ENCODE data around the gene LPIN2. TPM values are rescaled to one million over a fixed set of nuclear protein-coding genes. Genes with fewer than 3 reads are reported as not detected.

Gene LPIN2
- polyA plus RNA-seq, 10 donors, result 13.4 to 20.1 (median 14.9) TPM

DNA sequence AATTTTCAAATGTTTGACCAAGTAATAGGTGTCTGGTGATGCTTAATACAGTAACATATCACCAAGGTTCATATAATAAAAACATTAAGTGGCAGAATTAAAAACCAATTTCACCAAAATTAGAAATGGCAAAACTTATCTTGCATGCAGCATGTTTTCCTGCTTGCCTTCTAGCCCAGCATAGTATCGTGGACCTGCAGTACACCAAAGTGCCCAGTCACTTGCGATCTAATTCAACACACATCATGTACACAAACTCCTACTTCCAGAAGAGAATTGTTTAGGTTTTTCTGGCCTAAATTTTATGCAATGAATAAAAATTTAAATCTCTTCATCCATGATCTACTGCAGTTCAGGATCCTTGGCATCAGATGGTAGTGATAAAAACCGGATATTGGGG lies 28.9 kb downstream of the LPIN2 start:
- DNase-seq, result no peak

DNA sequence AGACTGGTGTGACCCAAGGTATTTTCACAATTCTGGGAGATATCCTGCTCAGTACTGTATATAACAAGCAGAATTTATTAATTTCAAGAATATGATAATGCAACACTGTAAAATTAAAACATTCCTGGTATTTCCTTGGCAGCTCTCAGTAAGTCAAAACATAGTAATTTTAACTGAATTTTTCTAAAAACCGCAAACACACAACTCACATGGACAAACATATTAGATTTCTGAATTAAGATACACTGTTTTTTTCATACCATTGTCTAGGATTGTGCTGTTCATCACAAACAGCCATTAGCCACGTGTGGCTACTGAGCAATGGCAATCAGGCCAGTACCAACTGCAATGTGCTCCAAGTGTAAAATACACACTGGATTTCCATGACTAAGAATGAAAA lies 29.6 kb downstream of the LPIN2 start:
- no peak for DNase-seq

DNA sequence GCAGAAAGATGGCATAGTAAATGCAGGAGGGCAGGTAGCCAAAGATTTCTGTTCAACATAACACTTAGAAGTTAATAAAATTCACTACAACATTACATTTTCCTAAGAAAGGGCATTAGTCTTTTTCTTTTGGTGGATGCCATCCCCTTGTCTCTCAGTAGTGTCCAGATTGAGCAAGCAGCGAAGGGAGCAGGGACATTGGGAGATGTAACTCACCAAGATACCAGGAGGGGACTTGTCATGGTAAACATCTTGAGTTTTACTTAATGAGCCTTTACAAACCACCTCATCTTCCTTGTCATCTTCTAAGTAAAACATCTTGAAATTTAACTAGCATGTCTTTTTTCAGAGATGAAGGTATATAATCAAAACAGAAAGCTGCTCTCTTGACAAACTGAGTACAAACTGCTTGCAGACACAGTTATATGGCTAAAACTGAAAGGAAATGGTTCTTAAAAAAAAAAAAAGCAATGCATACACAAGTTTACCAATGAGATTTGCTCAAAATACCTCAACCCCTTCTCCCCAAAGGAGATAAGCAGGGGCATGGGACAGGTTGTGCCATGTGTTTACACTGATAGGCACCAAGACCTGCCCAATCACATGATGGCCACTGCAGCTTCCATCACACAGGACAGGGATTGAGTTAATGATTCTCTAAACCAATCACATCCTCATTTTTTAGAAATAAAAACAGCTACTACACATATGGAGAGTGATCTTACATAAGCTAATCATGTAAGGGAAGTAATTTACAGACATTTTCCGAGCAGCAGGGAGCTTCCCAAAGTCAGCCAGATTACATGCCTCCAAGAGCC lies 30.3 kb downstream of the LPIN2 start:
- DNase-seq, result peak in 1 of 3 donors; percentile 50

DNA sequence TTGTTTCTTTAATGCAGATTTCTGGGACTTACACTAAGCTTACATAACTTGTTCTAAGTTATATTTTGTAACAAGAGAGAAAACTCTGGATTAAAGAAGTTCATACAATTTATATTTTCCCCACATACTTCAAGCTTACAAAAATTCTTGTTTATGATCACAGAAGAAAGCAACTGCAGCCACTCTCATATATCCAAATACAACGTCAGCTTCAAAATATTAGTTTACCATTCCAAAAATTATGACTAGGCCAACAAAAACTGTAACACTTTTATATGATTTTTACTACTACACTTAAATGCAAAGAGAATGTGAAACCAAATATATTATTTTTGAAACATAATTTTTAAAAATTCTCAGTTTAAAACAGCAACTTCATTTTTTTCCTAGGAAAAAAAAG lies 30.9 kb downstream of the LPIN2 start:
- DNase-seq, result no peak

DNA sequence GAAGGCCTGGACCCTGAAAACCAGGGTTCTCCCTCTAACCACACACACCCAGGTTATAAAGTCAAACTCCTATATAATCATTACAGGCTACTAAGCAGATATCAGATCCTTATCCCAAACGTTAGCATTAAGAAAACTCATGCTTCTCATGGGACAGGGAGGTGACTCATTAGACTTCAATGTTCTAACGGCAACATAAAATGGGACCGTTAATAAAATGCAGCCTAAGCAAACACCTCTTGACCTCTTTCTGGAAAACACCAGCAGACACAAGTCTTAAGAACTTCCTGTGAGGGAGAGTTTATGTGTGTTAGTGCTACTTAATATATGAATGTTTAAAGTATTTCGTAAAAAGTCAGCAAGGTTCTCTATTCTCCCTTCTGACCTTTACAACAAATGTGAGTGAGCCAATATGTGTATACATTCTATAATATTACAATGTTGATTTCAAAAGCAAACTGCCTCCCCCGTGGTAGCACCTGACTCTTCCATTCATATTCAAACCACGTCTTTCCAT lies 31.7 kb downstream of the LPIN2 start:
- peak in 2 of 3 donors; percentile 54 to 55 for DNase-seq

- DNase-seq, result peak in 1 of 3 donors; percentile 52
These were observed 32.8 kb downstream of the LPIN2 start for GRCh38 chr18:2979871-2980790.

- peak in 2 of 3 donors; percentile 23 to 59 for DNase-seq
These were observed 33.8 kb downstream of the LPIN2 start for GRCh38 chr18:2979129-2979528.

- peak in 2 of 3 donors; percentile 37 to 58 for DNase-seq
These were observed 34.3 kb downstream of the LPIN2 start for GRCh38 chr18:2978661-2979106.

DNA sequence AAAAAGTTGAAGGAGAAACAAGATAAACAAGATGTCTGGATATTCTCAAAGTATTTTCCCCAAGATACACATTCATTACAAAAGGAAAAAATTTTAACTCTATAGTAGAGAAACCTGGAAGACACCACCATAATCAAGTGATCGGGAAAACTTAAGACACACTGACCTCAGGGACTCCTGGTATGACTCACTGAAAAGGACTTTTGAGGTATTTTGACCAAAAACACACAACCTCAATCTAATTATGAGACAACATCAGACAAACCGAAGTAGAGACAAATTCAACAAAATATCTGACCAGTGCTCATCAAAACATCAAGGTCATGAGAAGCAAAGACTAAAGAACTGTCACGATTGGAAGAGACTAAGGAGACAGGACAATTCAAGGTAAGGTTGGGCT lies 34.7 kb downstream of the LPIN2 start:
- no peak for DNase-seq

DNA sequence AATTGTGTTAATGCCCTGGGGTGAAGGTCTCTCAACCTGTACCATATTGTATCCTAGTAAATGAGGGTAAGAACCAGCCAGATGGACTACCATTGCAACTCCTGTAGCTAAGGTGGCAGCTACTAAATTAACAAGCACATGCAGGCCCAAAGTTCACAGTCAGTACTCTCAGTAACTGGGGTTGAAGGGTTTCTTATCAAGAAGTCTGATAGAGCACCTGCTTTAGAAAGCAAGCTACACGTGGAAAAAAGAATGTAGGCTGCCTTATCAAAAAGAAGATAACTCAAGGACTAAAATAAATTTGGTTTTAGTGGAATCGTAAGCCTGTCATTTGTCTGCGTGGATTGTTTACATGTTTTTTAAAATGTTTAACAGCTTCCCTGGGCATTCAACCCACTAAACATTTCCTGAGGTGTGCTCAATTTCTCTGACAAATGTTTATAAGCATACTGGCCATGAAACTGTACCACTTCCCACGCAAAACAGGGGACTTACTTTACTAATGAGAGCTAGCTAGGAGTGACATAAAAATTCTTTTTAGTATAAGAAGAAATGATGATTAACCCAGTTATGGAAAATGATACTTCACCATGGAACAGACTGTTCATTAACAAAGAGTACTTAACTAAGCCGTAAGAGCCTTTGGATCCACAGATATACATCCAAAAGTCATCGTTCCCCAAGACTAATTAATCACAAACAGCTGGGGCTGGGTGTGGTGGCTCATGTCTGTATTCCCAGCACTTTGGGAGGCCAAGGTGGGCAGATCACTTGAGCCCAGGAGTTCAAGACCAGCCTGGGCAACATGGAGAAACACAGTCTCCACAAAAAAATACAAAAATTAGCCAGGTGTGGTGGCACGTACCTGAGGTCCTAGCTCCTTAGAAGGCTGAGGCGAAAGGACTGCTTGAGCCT lies 36.5 kb downstream of the LPIN2 start:
- no peak for DNase-seq

- no peak for DNase-seq
These were observed 38.2 kb downstream of the LPIN2 start for GRCh38 chr18:2974731-2975130.

DNA sequence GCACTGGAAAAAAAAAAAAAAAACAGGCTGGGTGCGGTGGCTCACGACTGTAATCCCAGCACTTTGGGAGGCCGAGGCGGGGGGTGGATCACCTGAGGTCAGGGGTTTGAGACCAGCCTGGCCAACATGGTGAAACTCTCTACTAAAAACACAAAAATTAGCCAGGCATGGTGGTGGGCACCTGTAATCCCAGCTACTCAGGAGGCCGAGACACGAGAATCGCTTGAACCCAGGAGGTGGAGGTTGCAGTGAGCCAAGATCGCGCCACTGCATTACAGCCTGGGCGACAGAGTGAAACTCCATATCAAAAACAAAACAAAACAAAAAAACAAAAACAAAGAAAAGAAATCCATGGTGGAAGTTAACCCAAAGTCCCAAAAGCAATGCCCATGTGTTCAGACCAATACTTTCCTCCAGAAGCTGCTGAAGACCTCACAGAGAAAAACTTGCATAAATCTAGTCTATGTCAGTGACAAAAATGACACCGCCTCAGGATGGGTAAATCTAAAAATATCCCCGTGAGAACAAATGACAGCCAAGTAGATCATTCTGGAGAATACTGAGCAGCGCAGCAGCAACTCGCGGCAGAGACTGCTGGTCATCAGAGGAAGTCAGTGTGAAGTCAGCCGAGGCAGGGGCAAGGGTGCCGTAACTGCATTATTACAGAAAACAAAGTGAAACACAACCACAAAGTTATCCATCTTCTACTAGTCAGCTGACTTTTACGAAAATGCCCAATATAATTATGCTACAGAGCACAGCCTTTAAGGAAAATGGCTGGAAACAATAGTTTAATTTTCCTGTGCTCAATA lies 41.0 kb downstream of the LPIN2 start:
- DNase-seq, result no peak

GRCh38 chr18:2970772-2971659 lies 41.9 kb downstream of the LPIN2 start:
- no peak for DNase-seq

DNA sequence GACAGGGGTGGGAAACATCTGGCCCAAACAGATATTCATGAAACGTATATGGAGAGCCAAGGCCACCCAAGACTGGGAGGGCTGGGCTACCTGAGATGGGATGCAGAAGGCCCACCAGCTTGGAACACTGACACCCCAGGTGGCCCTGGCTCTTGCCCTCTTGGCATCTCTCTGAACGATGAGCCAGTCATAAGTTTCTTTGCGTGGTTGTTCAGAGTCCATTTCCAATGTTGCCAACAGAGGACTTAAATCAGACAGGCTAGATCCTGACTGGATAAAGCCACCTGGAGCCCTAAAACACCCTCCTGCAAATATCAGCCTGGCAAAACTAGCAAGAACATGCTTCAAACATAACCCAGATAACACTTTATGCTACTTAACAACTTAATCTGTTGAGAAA lies 42.6 kb downstream of the LPIN2 start:
- DNase-seq, result no peak

GRCh38 chr18:2969695-2970094 lies 43.2 kb downstream of the LPIN2 start:
- no peak for DNase-seq

GRCh38 chr18:2968606-2969005 lies 44.3 kb downstream of the LPIN2 start:
- no peak for DNase-seq

- no peak for DNase-seq
These were observed 45.1 kb downstream of the LPIN2 start for GRCh38 chr18:2967820-2968219.

- DNase-seq, result no peak
These were observed 45.6 kb downstream of the LPIN2 start for GRCh38 chr18:2967357-2967756.

GRCh38 chr18:2966560-2966959 lies 46.4 kb downstream of the LPIN2 start:
- no peak for DNase-seq

Data from muscle of back (tissue), 11 donors.